ENCODE measurements around the gene FAM193A.

The FAM193A gene

DNA sequence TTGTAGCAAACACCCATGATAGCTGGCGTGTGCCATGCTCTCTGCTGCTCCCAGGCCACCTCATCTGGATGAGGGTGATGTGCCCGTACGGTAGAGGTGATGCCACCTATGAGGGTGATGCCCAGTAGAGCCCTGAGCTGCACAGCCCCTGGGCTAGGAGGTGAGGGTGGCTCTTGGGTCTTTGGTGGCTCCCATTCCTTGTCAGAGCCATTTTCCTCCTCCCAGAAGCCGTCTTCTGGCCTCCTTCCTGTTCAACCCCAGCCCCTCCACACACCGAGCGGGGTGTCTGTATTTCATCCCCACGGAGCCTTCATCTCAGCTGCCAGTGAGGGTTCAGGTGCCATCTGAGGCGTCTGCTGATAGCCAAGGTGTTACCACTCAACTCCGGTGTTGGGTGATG lies 231.7 kb downstream of the FAM193A start (continued):
- TF ChIP-seq, protein P1, sequence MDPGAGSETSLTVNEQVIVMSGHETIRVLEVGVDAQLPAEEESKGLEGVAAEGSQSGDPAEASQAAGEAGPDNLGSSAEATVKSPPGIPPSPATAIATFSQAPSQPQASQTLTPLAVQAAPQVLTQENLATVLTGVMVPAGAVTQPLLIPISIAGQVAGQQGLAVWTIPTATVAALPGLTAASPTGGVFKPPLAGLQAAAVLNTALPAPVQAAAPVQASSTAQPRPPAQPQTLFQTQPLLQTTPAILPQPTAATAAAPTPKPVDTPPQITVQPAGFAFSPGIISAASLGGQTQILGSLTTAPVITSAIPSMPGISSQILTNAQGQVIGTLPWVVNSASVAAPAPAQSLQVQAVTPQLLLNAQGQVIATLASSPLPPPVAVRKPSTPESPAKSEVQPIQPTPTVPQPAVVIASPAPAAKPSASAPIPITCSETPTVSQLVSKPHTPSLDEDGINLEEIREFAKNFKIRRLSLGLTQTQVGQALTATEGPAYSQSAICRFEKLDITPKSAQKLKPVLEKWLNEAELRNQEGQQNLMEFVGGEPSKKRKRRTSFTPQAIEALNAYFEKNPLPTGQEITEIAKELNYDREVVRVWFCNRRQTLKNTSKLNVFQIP (CRISPR knock-in tag; IDR thresholded peaks at IDR 0.05; ENCODE audit: borderline replicate concordance, low read depth): no peak
- TF ChIP-seq ZNF8 (CRISPR knock-in tag; IDR thresholded peaks at IDR 0.05): no peak
- TF ChIP-seq TCF4 (CRISPR knock-in tag; IDR thresholded peaks at IDR 0.05; ENCODE audit: borderline replicate concordance): no peak
- no peak for TF ChIP-seq GLIS3 (CRISPR knock-in tag; IDR thresholded peaks at IDR 0.05)
- TF ChIP-seq RARB (CRISPR knock-in tag; IDR thresholded peaks at IDR 0.05): no peak
- TF ChIP-seq PPARA (CRISPR knock-in tag; IDR thresholded peaks at IDR 0.05; ENCODE audit: borderline replicate concordance): no peak

DNA sequence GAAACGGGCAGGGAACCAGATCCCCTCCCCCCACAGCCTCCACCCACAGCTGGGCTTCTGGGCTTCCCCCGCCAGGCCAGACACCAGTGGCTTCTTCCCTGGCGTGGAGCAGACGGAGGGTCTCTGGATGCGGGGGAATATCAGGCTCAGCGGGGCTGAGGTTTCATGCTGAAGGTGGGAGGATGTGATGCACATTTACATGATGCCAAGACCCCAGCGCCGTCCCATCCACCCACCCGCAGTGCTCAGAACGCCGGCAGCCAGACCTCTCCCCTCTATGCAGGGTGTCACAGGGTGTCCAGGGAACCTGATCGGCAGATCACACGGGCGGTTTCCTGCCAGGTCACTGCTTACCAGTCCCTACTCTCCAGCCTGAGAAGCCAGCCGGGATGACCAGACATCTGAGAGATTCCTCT lies 232.5 kb downstream of the FAM193A start:
- no peak for TF ChIP-seq ZFP30 (CRISPR knock-in tag; IDR thresholded peaks at IDR 0.05)
- no peak for TF ChIP-seq ZFP3 (CRISPR knock-in tag; IDR thresholded peaks at IDR 0.05)
- no peak for TF ChIP-seq ZNF8 (CRISPR knock-in tag; IDR thresholded peaks at IDR 0.05)
- TF ChIP-seq, protein P2, sequence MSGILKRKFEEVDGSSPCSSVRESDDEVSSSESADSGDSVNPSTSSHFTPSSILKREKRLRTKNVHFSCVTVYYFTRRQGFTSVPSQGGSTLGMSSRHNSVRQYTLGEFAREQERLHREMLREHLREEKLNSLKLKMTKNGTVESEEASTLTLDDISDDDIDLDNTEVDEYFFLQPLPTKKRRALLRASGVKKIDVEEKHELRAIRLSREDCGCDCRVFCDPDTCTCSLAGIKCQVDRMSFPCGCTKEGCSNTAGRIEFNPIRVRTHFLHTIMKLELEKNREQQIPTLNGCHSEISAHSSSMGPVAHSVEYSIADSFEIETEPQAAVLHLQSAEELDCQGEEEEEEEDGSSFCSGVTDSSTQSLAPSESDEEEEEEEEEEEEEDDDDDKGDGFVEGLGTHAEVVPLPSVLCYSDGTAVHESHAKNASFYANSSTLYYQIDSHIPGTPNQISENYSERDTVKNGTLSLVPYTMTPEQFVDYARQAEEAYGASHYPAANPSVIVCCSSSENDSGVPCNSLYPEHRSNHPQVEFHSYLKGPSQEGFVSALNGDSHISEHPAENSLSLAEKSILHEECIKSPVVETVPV (CRISPR knock-in tag; IDR thresholded peaks at IDR 0.05): no peak
- no peak for TF ChIP-seq TOX (CRISPR knock-in tag; IDR thresholded peaks at IDR 0.05; ENCODE audit: borderline replicate concordance)
- TF ChIP-seq, protein P1 (CRISPR knock-in tag; IDR thresholded peaks at IDR 0.05; ENCODE audit: borderline replicate concordance, low read depth): no peak
- no peak for TF ChIP-seq ZC3H10 (CRISPR knock-in tag; IDR thresholded peaks at IDR 0.05)
- no peak for TF ChIP-seq OSR1 (CRISPR knock-in tag; IDR thresholded peaks at IDR 0.05)
- TF ChIP-seq ZNF565 (CRISPR knock-in tag; conservative IDR thresholded peaks at IDR 0.05; ENCODE audit: low read depth): no peak
- TF ChIP-seq RARB (CRISPR knock-in tag; IDR thresholded peaks at IDR 0.05): no peak
- no peak for TF ChIP-seq GLIS3 (CRISPR knock-in tag; IDR thresholded peaks at IDR 0.05)
- TF ChIP-seq, protein P3, sequence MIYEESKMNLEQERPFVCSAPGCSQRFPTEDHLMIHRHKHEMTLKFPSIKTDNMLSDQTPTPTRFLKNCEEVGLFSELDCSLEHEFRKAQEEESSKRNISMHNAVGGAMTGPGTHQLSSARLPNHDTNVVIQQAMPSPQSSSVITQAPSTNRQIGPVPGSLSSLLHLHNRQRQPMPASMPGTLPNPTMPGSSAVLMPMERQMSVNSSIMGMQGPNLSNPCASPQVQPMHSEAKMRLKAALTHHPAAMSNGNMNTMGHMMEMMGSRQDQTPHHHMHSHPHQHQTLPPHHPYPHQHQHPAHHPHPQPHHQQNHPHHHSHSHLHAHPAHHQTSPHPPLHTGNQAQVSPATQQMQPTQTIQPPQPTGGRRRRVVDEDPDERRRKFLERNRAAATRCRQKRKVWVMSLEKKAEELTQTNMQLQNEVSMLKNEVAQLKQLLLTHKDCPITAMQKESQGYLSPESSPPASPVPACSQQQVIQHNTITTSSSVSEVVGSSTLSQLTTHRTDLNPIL (CRISPR knock-in tag; IDR thresholded peaks at IDR 0.05; ENCODE audit: low read depth): no peak
- no peak for TF ChIP-seq TCF4 (CRISPR knock-in tag; IDR thresholded peaks at IDR 0.05; ENCODE audit: borderline replicate concordance)
- TF ChIP-seq, protein P4, sequence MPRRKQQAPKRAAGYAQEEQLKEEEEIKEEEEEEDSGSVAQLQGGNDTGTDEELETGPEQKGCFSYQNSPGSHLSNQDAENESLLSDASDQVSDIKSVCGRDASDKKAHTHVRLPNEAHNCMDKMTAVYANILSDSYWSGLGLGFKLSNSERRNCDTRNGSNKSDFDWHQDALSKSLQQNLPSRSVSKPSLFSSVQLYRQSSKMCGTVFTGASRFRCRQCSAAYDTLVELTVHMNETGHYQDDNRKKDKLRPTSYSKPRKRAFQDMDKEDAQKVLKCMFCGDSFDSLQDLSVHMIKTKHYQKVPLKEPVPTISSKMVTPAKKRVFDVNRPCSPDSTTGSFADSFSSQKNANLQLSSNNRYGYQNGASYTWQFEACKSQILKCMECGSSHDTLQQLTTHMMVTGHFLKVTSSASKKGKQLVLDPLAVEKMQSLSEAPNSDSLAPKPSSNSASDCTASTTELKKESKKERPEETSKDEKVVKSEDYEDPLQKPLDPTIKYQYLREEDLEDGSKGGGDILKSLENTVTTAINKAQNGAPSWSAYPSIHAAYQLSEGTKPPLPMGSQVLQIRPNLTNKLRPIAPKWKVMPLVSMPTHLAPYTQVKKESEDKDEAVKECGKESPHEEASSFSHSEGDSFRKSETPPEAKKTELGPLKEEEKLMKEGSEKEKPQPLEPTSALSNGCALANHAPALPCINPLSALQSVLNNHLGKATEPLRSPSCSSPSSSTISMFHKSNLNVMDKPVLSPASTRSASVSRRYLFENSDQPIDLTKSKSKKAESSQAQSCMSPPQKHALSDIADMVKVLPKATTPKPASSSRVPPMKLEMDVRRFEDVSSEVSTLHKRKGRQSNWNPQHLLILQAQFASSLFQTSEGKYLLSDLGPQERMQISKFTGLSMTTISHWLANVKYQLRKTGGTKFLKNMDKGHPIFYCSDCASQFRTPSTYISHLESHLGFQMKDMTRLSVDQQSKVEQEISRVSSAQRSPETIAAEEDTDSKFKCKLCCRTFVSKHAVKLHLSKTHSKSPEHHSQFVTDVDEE (CRISPR knock-in tag; IDR thresholded peaks at IDR 0.05): no peak
- TF ChIP-seq ESRRG (CRISPR knock-in tag; IDR thresholded peaks at IDR 0.05): no peak
- no peak for TF ChIP-seq PPARA (CRISPR knock-in tag; IDR thresholded peaks at IDR 0.05; ENCODE audit: borderline replicate concordance)
- ATAC-seq: no peak

DNA sequence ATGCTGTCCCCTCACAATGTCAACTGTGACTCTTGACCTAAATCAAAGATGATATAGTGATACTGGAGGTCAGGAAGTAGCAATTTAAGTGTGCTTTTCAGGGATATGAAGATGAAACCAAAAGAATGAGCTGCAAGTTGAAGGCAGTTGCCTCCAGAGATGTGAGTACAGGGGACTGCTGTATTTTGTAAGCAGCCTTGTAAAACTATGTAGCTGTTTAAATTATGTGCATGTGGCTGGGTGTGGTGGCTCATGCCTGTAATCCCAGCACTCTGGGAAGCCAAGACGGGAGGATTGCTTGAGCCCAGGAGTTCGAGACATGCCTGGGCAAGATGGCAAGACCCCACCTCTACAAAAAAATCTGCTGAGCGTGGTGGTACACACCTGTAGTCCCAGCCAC lies 234.8 kb downstream of the FAM193A start:
- ATAC-seq: no peak
- TF ChIP-seq, protein P4 (CRISPR knock-in tag; IDR thresholded peaks at IDR 0.05): no peak
- TF ChIP-seq ZNF8 (CRISPR knock-in tag; IDR thresholded peaks at IDR 0.05): no peak
- no peak for TF ChIP-seq ZNF565 (CRISPR knock-in tag; conservative IDR thresholded peaks at IDR 0.05; ENCODE audit: low read depth)
- TF ChIP-seq ISL1 (CRISPR knock-in tag; IDR thresholded peaks at IDR 0.05): no peak
- TF ChIP-seq, protein P5, sequence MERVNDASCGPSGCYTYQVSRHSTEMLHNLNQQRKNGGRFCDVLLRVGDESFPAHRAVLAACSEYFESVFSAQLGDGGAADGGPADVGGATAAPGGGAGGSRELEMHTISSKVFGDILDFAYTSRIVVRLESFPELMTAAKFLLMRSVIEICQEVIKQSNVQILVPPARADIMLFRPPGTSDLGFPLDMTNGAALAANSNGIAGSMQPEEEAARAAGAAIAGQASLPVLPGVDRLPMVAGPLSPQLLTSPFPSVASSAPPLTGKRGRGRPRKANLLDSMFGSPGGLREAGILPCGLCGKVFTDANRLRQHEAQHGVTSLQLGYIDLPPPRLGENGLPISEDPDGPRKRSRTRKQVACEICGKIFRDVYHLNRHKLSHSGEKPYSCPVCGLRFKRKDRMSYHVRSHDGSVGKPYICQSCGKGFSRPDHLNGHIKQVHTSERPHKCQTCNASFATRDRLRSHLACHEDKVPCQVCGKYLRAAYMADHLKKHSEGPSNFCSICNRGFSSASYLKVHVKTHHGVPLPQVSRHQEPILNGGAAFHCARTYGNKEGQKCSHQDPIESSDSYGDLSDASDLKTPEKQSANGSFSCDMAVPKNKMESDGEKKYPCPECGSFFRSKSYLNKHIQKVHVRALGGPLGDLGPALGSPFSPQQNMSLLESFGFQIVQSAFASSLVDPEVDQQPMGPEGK (CRISPR knock-in tag; IDR thresholded peaks at IDR 0.05; ENCODE audit: borderline replicate concordance): no peak
- TF ChIP-seq BACH2 (CRISPR knock-in tag; IDR thresholded peaks at IDR 0.05; ENCODE audit: borderline replicate concordance): no peak
- no peak for TF ChIP-seq ARNTL (CRISPR knock-in tag; IDR thresholded peaks at IDR 0.05; ENCODE audit: borderline replicate concordance, low read depth)
- TF ChIP-seq ZC3H10 (CRISPR knock-in tag; IDR thresholded peaks at IDR 0.05): no peak
- no peak for TF ChIP-seq OSR1 (CRISPR knock-in tag; IDR thresholded peaks at IDR 0.05)
- no peak for TF ChIP-seq CSDC2 (CRISPR knock-in tag; IDR thresholded peaks at IDR 0.05)
- TF ChIP-seq, protein P2 (CRISPR knock-in tag; IDR thresholded peaks at IDR 0.05): no peak
- TF ChIP-seq ZFP3 (CRISPR knock-in tag; IDR thresholded peaks at IDR 0.05): no peak
- no peak for TF ChIP-seq ZNF70 (CRISPR knock-in tag; IDR thresholded peaks at IDR 0.05)
